ENCODE results near the gene AP4M1. TPM values are rescaled to one million over a fixed set of nuclear protein-coding genes. Genes with fewer than 3 reads are reported as not detected.
A peak's percentile ranks its signal among the peaks of the same experiment; 100 is the strongest.

AP4M1 gene
- total and polyA plus RNA-seq, 5 experiments from 2014 or later, result 1.7 to 10.9 (median 3.6) TPM

GRCh38 chr7:100115026-100115425, 13.6 kb downstream of the AP4M1 start:
- POLR2A ChIA-PET, result interaction anchor here (0.9 to 1.4 kb wide), 3 partner anchors 10 to 13 kb away, joined by 3 to 7 read pairs (median 5); partner anchors contain the start of gene MBLAC1
- ATAC-seq (no peak), DNase-seq (no peak)
- Mint-ChIP-seq H3K9me3 (no peaks in the 10 kb centered on the region), H3K36me3 (peaks cover 0 to 40% (median 5%) of the 10 kb centered on the region in 3 donors), H3K4me3 (no peak overlapping the region), H3K27me3 (no peaks in the 10 kb centered on the region), H3K27ac (no peak overlapping the region), H3K4me1 (peaks cover 8 to 22% (median 16%) of the 10 kb centered on the region in 4 donors)

GRCh38 chr7:100118388-100119071, 17.1 kb downstream of the AP4M1 start:
- ATAC-seq, result no peak
- no peaks in the 10 kb centered on the region for H3K27me3 Mint-ChIP-seq
- peak overlapping the region; percentile 96 to 100 (median 99) for H3K27ac Mint-ChIP-seq
- H3K36me3 Mint-ChIP-seq, result peaks cover 0 to 12% (median 0%) of the 10 kb centered on the region in 3 donors
- H3K9me3 Mint-ChIP-seq, result no peaks in the 10 kb centered on the region
- H3K4me1 Mint-ChIP-seq, result peaks cover 11 to 38% (median 28%) of the 10 kb centered on the region in 4 donors
- POLR2A ChIA-PET, result interaction anchor here (0.7 to 15.9 kb wide), 3 partner anchors 8 to 17 kb away, joined by 3 to 252 read pairs (median 13); partner anchors contain the start of genes AP4M1, MBLAC1 and MCM7
- peak overlapping the region; percentile 91 to 99 (median 97) for H3K4me3 Mint-ChIP-seq
- DNase-seq, result no peak

GRCh38 chr7:100119072-100119969, 17.9 kb downstream of the AP4M1 start, which contains the start of the genes CNPY4 and TAF6:
TSS of gene CNPY4 (plus strand) at chr7:100119634. CDS start at chr7:100119745, 111 bp downstream.
TSS of gene TAF6 (minus strand) at chr7:100119358. CDS start at chr7:100114209, 5,149 bp downstream.
- peak within 1 kb of the TSS; percentile 96 to 100 (median 99) for H3K27ac Mint-ChIP-seq
- peak; percentile 72 to 74 for ATAC-seq
- POLR2A ChIA-PET, result interaction anchor here (0.6 to 15.9 kb wide), 17 partner anchors 9 to 350 kb away, joined by 3 to 252 read pairs (median 4); partner anchors contain the start of genes AP4M1, COPS6, GAL3ST4 and LAMTOR4

GRCh38 chr7:100119970-100120732, 18.7 kb downstream of the AP4M1 start:
- ATAC-seq, result peak; percentile 68 to 69
- peak overlapping the region; percentile 96 to 100 (median 99) for H3K27ac Mint-ChIP-seq
- POLR2A ChIA-PET, result interaction anchor here (0.6 to 15.9 kb wide), 21 partner anchors 8 to 654 kb away, joined by 3 to 252 read pairs (median 4); partner anchors contain the start of genes AP4M1, ATP5MF, COPS6 and FBXO24
- peak overlapping the region; percentile 91 to 99 (median 97) for H3K4me3 Mint-ChIP-seq
- peak; percentile 55 to 84 (median 70) for DNase-seq
- H3K27me3 Mint-ChIP-seq, result no peaks in the 10 kb centered on the region
- no peaks in the 10 kb centered on the region for H3K9me3 Mint-ChIP-seq
- peaks cover 15 to 48% (median 39%) of the 10 kb centered on the region in 4 donors for H3K4me1 Mint-ChIP-seq
- H3K36me3 Mint-ChIP-seq, result peaks cover 0 to 8% (median 0%) of the 10 kb centered on the region in 3 donors

More at GRCh38 chr7:100119072-100119969, 17.9 kb downstream of the AP4M1 start, which contains the start of the genes CNPY4 and TAF6:
- Mint-ChIP-seq H3K4me1 (peaks cover 11 to 40% (median 31%) of the 10 kb centered on the region in 4 donors), H3K9me3 (no peaks in the 10 kb centered on the region), H3K36me3 (peaks cover 0 to 8% (median 0%) of the 10 kb centered on the region in 3 donors), H3K4me3 (peak within 1 kb of the TSS; percentile 91 to 99 (median 97)), H3K27me3 (no peaks in the 10 kb centered on the region)
- peak; percentile 90 to 97 (median 94) for DNase-seq

- Mint-ChIP-seq H3K27ac (peak overlapping the region; percentile 96 to 100 (median 99)), H3K9me3 (no peaks in the 10 kb centered on the region), H3K27me3 (no peaks in the 10 kb centered on the region), H3K36me3 (peaks cover 0 to 8% (median 0%) of the 10 kb centered on the region in 3 donors), H3K4me1 (peaks cover 15 to 53% (median 44%) of the 10 kb centered on the region in 4 donors), H3K4me3 (peak overlapping the region; percentile 91 to 99 (median 97))
- POLR2A ChIA-PET, result interaction anchor here (0.6 to 15.9 kb wide), 20 partner anchors 8 to 654 kb away, joined by 3 to 252 read pairs (median 4); partner anchors contain the start of genes AP4M1, ATP5MF, COPS6 and FBXO24
- no peak for ATAC-seq
- DNase-seq, result no peak
Observed at GRCh38 chr7:100120733-100121036, 19.2 kb downstream of the AP4M1 start.

- H3K27me3 Mint-ChIP-seq, result no peaks in the 10 kb centered on the region
- peak overlapping the region in 7 of 10 donors; percentile 25 to 77 (median 65) for H3K27ac Mint-ChIP-seq
- peaks cover 0 to 5% (median 0%) of the 10 kb centered on the region in 3 donors for H3K36me3 Mint-ChIP-seq
- peaks cover 17 to 63% (median 49%) of the 10 kb centered on the region in 4 donors for H3K4me1 Mint-ChIP-seq
- POLR2A ChIA-PET, result interaction anchor here (0.6 to 15.9 kb wide), 2 partner anchors 20 to 99 kb away, joined by 4 to 252 read pairs; partner anchors contain the start of genes AP4M1 and MCM7
- peak overlapping the region in 2 of 10 donors; percentile 10 to 33 for H3K4me3 Mint-ChIP-seq
- no peaks in the 10 kb centered on the region for H3K9me3 Mint-ChIP-seq
- ATAC-seq (no peak), DNase-seq (no peak)
Observed at GRCh38 chr7:100122067-100122466, 20.6 kb downstream of the AP4M1 start.

- H3K4me1 Mint-ChIP-seq, result peaks cover 17 to 63% (median 50%) of the 10 kb centered on the region in 4 donors
- peak overlapping the region in 2 of 10 donors; percentile 19 to 67 for H3K4me3 Mint-ChIP-seq
- H3K9me3 Mint-ChIP-seq, result no peaks in the 10 kb centered on the region
- H3K27ac Mint-ChIP-seq, result peak overlapping the region in 6 of 10 donors; percentile 25 to 79 (median 74)
- POLR2A ChIA-PET, result interaction anchor here (0.6 to 15.9 kb wide), 3 partner anchors 12 to 98 kb away, joined by 4 to 252 read pairs (median 4); partner anchors contain the start of genes AP4M1 and MCM7
- H3K27me3 Mint-ChIP-seq, result no peaks in the 10 kb centered on the region
- DNase-seq (no peak), ATAC-seq (no peak)
- peaks cover 0 to 5% (median 0%) of the 10 kb centered on the region in 3 donors for H3K36me3 Mint-ChIP-seq
Observed at GRCh38 chr7:100122568-100122967, 21.1 kb downstream of the AP4M1 start.

GRCh38 chr7:100124301-100125230, 23.1 kb downstream of the AP4M1 start:
- POLR2A ChIA-PET, result interaction anchor here (0.6 to 15.9 kb wide), 12 partner anchors 10 to 304 kb away, joined by 3 to 252 read pairs (median 4); partner anchors contain the start of genes AP4M1, COPS6, LAMTOR4 and MCM7
- no peak for ATAC-seq
- H3K4me1 Mint-ChIP-seq, result peaks cover 19 to 58% (median 48%) of the 10 kb centered on the region in 4 donors
- no peaks in the 10 kb centered on the region for H3K9me3 Mint-ChIP-seq
- H3K27ac Mint-ChIP-seq, result peak overlapping the region in 9 of 10 donors; percentile 30 to 100 (median 74)
- peak overlapping the region in 9 of 10 donors; percentile 43 to 99 (median 98) for H3K4me3 Mint-ChIP-seq
- peaks cover 0 to 5% (median 0%) of the 10 kb centered on the region in 3 donors for H3K36me3 Mint-ChIP-seq
- DNase-seq, result no peak
- no peaks in the 10 kb centered on the region for H3K27me3 Mint-ChIP-seq

- peak overlapping the region; percentile 99 to 100 (median 100) for H3K27ac Mint-ChIP-seq
- no peaks in the 10 kb centered on the region for H3K9me3 Mint-ChIP-seq
- peak in 1 of 10 donors; percentile 6 for DNase-seq
- ATAC-seq, result peak in 1 of 2 donors; percentile 1
- POLR2A ChIA-PET, result interaction anchor here (0.6 to 15.9 kb wide), 29 partner anchors 8 to 311 kb away, joined by 3 to 252 read pairs (median 4); partner anchors contain the start of genes AP4M1, COPS6, GAL3ST4 and GPC2
- peaks cover 0 to 5% (median 0%) of the 10 kb centered on the region in 3 donors for H3K36me3 Mint-ChIP-seq
- H3K4me1 Mint-ChIP-seq, result peaks cover 13 to 50% (median 44%) of the 10 kb centered on the region in 4 donors
- H3K4me3 Mint-ChIP-seq, result peak overlapping the region; percentile 97 to 100 (median 99)
- no peaks in the 10 kb centered on the region for H3K27me3 Mint-ChIP-seq
Observed at GRCh38 chr7:100126239-100126930, 24.9 kb downstream of the AP4M1 start.

All from naive thymus-derived CD8-positive, alpha-beta T cell (primary cell).